Stimulated activated CD8-positive, alpha-beta memory T cell treated with anti-CD3 and anti-CD28 coated beads, Interleukin-12 subunit alpha, Interleukin-12 subunit beta, amount 100 ng/mL, for 24 hours (primary cell): ENCODE measurements around the gene HNRNPC.
A peak's percentile ranks its signal among the peaks of the same experiment; 100 is the strongest.
"Not testable (repeated sequence)": the region's sequence is repeated elsewhere in the genome, so short reads cannot be mapped to it uniquely, and the experiment has no call there.

Experiments used
- DNase-seq: peaks from one replicate; pipeline ENCODE4 v3.0.0-alpha.2; 2020; ENCODE audit errors: extremely low read depth

Gene HNRNPC

DNA sequence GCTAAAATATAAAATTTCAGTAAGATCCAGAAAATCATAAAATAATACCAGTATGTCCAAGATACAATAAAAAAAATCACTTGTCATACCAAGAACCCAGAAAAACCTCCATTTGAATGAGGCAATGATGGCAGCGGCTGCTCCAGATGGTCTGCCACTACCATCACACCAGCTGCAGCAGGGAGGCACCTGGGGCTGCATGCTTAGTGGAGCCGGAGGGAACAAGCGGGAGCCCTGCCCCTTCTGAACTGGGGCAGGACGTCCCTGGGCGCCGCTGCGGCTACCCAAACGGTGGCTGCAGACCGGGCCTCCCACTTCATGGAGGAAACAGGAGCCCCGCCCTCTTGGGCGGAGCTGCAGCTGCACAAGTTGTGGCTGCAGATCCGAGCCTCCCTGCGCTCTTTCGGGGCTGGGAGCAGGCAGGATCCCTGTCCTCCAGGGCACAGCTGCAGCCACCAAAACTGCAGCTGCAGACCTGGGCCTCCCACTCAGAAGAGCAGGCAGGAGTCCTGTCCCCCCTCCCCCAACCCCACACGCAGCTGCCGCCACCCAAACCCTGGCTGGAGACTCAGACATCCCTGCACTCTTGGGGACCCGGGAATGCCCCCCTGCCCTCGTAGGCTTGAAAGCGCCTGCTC lies 77.3 kb downstream of the HNRNPC start:
- peak; percentile 12 for DNase-seq

DNA sequence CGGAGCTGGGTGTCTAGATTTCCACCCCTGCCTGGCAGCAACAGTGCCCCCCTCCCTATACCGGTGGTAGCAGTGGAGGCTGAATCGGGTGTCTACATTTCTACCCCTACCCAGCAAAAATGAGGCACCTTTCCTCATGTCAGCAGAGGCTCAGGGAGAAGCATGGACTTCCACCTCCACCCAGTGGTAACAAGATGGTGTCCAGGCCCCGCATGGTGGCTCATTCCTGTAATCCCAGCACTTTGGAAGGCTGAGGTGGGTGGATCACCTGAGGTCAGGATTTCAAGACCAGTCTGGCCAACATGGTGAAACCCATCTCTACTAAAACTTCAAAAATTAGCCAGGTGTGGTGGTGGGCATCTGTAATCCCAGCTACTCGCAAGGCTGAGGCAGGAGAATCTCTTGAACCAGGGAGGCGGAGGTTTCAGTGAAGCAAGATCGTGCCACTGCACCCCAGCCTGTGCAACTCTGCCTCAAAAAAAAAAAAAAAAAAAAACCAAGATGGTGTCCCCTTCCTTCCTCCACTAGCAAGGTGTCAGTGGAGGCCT lies 77.9 kb downstream of the HNRNPC start:
- DNase-seq = no peak

DNA sequence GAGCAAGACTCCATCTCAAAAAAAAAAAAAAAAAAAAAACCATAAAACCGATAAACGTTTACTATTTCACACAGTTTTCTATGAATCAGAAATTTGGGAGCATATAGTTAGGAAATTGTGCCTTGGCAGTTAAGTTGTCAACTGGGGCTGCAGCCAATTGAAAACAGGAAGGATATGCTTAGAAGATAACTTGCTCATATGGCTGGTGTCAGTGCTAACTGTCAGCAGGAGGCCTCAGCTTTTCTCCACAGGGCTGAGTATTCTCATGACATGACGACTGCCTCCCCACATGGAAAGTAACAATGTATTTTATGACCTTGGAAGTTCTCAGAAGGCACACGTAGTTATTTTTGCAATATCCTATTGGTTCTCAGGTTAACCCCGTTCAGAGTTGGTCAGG lies 83.8 kb downstream of the HNRNPC start:
- no peak for DNase-seq

DNA sequence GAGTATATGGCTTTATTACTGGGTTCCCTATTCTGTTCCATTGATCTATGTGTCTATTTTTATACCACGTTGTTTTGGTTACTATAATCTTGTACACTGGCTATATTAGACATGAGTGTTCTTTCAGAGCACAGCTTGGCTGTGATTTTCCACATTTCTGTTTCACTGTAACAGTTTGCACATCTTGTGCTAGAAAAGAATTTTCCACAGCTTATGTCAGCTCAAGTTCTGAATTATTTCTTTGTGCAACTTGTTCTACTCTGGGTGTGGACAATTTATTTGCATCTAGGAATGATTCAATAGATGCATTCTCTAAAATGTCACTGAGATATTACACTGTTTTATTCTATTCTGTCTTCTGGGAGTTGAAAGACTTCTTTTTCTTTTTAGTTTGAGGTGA lies 85.0 kb downstream of the HNRNPC start:
- DNase-seq = no peak

DNA sequence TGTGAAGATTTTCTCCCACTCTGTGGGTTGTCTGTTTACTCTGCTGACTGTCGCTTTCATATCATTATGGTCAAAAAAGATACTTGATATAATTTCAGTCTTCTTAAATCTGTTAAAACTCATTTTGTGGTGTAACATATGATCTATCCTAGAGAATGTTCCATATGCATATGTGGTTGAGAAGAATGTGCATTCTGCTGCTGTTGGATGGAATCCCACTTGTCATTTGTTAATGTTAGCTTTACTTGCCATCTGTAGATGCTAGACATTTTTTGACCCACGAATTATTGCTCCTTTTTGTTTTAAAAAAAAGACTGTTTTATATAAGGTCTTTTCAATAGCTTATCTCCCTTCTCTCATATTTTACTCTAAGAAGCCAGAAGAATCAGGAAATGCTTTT lies 87.1 kb downstream of the HNRNPC start:
- no peak for DNase-seq

DNA sequence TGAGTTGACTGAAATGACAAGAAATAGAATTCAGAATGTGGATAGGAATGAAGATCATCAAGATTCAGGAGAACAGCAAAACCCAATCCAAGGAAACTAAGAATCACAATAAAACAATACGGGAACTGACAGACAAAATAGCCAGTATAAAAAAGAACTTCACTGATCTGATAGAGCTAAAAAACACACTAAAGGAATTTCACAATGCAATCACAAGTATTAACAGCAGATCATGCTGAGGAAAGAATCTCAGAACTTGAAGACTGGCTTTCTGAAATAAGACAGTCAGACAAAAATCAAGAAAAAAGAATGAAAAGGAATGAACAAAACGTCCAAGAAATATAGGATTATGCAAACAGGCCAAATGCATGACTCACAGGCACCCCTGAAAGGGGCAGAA lies 98.1 kb downstream of the HNRNPC start:
- DNase-seq = no peak

DNA sequence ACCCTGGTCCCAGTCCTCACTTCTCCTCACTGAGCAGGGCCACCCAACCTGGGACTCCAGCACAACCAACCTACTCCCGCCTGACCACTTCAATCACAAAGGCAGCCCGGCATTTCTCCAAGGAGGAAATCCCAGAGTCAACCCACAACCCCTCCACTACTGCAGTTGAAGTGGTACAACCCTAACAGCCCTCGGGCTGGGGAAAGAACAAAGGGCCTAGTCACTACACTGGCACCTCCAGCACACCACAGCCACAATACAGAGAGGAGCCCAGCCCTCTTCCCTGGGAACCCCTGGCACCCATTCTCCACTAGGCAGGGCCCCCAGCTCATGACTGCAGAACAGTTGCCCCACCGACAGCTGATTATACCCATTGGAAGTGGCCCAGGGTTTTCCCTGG lies 99.7 kb downstream of the HNRNPC start:
- no peak for DNase-seq

DNA sequence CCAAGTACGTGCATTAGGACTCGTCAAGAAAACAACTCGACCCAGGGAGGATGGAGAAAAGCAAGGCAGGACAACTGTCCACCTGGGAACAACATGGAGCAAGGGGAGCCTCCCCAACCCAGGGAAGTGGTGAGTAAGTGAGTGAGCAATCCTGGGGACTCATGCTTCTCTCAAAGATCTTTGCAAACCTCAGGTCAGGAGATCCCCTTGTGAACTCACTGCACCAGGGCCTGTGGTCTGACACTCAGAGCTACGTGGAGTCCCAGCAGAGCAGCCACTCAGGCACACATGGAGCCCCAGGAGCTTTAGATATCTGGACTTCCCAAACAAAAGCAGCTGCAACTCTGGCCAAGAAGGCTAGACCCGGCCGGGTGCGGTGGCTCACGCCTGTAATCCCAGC lies 101.2 kb downstream of the HNRNPC start:
- no peak for DNase-seq

DNA sequence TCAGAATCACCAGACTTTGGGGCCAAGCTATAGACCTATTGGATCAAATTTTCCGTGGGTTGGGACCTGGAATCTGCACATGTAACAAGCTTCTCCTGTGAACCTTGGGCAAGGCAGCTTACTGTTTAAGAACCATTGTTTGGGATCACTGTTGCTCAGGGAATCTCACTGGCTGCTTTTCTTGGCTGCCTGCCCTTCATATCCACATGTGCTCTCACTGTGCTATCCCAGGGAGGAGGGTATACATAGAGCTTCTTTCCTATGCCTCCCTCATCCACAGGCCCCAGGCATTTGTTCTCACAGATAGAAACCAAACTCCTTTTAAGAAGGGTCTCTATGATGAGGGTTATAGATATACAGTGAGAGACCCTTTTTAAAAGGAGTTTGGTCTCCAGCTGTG lies 103.6 kb downstream of the HNRNPC start:
- not testable (repeated sequence) for DNase-seq

DNA sequence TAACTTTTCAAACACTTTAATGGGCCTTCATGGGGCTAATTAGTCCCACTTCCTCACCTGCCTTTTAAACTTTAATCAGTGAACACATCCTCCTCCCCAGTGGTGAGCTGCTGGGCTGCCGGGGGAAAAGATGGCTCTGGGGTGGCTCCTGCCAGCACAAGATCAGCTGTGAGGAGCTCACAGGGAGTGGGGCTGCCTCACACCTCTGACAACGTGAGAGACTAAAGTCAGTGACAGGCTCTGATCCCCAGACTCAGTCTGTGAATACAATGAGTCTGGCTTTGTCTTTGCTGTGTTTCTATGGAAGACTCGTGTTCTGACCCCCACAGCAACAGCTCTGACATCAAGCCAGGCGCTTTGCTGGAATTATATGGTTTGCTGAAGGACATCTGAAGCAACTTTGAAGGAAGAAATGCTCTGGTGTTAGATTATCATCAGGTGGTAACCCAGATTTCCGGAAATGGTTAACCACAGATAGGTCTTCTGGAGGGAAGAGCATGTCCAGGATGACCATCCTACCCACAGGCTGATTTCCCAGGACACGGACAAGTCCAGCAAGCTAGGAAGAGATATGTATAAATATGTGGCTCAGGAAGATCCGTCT lies 104.1 kb downstream of the HNRNPC start:
- DNase-seq = not testable (repeated sequence)

DNA sequence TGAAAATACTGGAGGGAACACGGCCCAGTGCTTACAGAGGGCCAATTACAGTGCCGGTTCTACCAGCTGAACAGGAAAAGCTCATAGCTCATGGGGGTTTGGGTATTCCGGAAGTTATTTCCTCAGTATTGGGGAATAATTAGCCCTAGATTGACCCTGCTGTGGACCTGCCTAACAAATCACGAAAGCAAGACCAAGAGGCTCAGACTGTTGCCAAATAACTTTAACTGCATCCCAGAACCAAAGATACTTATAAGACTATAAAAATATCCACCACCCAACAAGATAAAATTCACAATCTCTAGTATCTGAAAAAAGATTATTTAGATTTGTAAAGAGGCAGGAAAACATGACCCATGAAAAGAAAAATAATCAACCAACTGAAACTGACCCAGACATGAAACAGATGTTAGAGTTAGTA lies 105.4 kb downstream of the HNRNPC start:
- no peak for DNase-seq

DNA sequence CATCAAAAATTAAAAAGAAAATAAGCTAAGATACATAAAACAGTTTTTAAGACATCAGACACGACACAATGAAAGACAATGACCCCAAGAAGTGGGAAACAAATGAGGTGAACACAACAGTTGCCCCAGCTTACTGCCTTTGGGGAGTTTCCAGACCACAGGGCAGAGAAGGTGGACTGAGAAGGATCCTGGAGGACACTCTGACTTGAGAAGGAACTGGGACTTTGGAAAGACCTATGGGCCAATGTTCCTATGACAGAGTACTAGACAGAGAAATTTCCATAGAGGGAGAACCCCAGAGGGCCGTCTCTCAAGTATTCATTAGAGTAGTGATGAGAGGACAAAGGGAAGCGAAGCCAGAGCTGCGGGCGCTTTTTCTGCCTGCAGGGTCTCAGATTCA lies 107.2 kb downstream of the HNRNPC start:
- no peak for DNase-seq

DNA sequence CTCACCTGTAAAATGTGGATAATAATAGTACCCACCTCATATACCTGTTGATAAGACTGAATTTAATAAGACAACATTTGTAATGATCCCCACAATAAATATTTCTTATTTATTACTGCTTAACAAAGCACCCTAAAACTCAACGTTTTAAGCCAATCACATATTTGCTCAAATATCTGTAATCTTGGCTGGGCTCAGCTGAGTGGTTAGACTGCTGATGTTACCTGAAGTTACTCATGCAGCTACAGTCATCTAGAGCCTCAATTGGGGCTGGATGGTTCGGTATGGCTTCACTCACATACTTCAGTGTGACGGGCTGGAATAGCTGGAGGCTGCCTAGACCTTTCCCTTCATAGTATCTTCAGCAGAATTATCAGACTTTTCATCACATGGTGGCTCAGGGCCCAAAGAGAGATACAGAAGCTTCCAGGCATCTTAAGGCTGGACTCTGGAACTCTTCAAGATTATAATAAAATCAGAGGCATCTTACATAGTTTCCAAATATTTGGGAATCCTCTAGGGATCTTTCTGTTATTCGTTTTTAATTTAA lies 109.1 kb downstream of the HNRNPC start:
- DNase-seq = no peak
